GM18526 (cell line): ENCODE measurements around the gene RERGL.

Experiments
- POLR2A ChIP-seq: IDR thresholded peaks from 3 replicates; pipeline ENCODE4 v1.6.1; 2011; ENCODE audit not compliant: insufficient read length; ENCODE audit errors: extremely low read depth

RERGL gene

DNA sequence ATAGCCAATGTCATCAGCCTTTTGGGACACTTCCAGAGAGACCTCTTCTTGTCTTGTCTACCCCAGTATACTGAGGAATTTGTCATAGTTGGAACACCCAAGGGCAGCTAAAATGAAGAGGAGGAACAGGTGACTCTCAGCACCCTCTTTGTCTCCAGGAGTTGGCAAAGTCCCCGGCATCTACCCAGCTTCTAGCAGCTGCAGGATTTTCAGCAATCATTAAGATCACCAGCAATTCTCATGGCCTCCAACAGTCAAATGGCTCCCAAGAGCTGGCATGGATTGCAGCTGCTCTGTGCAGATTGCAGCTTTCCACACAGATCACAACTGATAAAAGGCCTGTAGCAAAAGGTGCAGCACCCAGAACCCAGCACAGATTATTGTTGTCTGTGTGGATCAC is 32.9 kb downstream of the RERGL start:
- TF ChIP-seq POLR2A, result no peak

DNA sequence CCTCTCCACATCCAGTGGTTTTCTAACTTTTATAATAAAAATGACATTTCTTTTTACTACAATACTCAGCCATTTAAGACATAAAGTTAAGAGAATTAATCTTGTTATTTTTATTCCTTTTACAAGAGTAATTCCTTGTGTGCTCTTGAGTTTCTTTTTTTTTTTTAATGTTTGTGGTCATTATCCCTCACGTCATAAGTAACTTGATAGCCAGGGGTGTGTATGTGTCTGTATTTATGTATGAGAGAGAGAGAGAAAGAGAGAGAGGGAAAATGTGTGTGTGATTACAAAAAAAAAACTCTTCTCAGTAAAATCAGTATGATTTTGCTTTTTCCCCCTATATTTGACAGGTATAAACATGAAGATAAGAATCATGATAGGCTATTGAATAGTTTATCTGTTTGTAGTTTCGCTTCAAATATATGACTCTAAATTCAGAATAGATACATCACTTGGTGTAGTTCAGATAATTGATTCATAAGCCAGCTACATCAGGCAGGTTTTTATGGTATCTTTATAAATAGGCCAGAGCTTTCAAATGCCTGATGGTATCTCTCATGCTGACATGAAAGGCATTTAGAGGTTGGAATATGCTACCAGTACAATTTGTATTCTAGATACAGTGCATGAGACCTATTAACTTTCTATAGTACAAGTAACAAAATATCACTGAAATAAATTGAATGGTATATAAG is 34.9 kb downstream of the RERGL start:
- TF ChIP-seq POLR2A, result no peak

DNA sequence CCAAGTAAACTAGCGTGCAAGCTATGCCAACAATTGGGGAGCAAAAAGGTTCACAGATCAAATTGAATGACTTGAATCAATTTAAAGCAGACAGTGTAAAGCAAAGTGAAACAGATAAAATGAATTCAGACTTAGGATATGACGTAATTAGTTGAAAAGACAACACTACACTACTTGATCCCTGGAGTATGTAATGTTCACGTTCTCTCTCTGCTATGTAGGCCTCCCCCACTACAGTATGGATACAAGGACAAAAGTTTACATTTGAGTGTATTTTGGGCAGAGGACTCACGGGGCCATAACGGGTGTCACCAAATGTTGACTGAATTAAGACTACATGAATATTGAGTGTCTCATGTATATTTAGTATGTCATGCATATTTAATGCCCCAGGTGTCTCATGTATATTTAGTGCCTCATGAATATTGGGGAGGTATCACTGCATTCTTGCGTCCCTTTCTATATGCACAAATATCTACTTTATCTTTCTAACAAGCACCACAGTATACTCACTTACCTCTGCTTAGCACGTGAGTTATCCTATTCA is 44.5 kb downstream of the RERGL start:
- no peak for TF ChIP-seq POLR2A
